ENCODE results near the gene ARID1A.

GRCh38 chr1:26752519-26752918 lies 56.7 kb downstream of the ARID1A start:
- no peak for TF ChIP-seq POLR2A (IDR thresholded peaks at IDR 0.05)
- no peak for TF ChIP-seq CTCF (IDR thresholded peaks at IDR 0.05)

Measured in thyroid gland (tissue), 4 donors.